ENCODE measurements around the gene BRSK2. TPM values are rescaled to one million over a fixed set of nuclear protein-coding genes. Genes with fewer than 3 reads are reported as not detected.

Gene BRSK2
- total RNA-seq, 2 experiments from 2014 or later, result 0.46 to 0.97 TPM

GRCh38 chr11:1459219-1459575 lies 69.5 kb downstream of the BRSK2 start:
- no peaks in the 10 kb centered on the region for H3K9me3 Mint-ChIP-seq
- no peaks in the 10 kb centered on the region for H3K4me1 Mint-ChIP-seq
- H3K27me3 Mint-ChIP-seq, result no peaks in the 10 kb centered on the region
- H3K4me3 Mint-ChIP-seq, result no peak overlapping the region
- no peaks in the 10 kb centered on the region for H3K36me3 Mint-ChIP-seq
- H3K27ac Mint-ChIP-seq, result no peak overlapping the region
- DNase-seq, result no peak

- no peaks in the 10 kb centered on the region for H3K9me3 Mint-ChIP-seq
- H3K27me3 Mint-ChIP-seq, result no peaks in the 10 kb centered on the region
Measured at GRCh38 chr11:1459764-1460395, 70.1 kb downstream of the BRSK2 start.

GRCh38 chr11:1460396-1460985 lies 70.8 kb downstream of the BRSK2 start:
- no peaks in the 10 kb centered on the region for H3K9me3 Mint-ChIP-seq
- H3K4me3 Mint-ChIP-seq, result no peak overlapping the region
- no peak overlapping the region for H3K27ac Mint-ChIP-seq
- no peaks in the 10 kb centered on the region for H3K27me3 Mint-ChIP-seq
- peaks cover 2% of the 10 kb centered on the region for H3K36me3 Mint-ChIP-seq
- no peak for DNase-seq
- H3K4me1 Mint-ChIP-seq, result no peaks in the 10 kb centered on the region

More at GRCh38 chr11:1459764-1460395, 70.1 kb downstream of the BRSK2 start:
- Mint-ChIP-seq H3K36me3 (no peaks in the 10 kb centered on the region), H3K4me3 (no peak overlapping the region), H3K4me1 (no peaks in the 10 kb centered on the region), H3K27ac (no peak overlapping the region)
- no peak for DNase-seq

GRCh38 chr11:1460986-1461825 lies 71.5 kb downstream of the BRSK2 start:
- no peak overlapping the region for H3K4me3 Mint-ChIP-seq
- no peak overlapping the region for H3K27ac Mint-ChIP-seq

GRCh38 chr11:1461826-1462697 lies 72.3 kb downstream of the BRSK2 start:
- Mint-ChIP-seq H3K4me1 (no peaks in the 10 kb centered on the region), H3K27ac (no peak overlapping the region), H3K36me3 (peaks cover 6% of the 10 kb centered on the region), H3K4me3 (no peak overlapping the region), H3K27me3 (no peaks in the 10 kb centered on the region), H3K9me3 (no peaks in the 10 kb centered on the region)
- DNase-seq, result no peak

More at GRCh38 chr11:1460986-1461825, 71.5 kb downstream of the BRSK2 start:
- Mint-ChIP-seq H3K4me1 (no peaks in the 10 kb centered on the region), H3K36me3 (peaks cover 6% of the 10 kb centered on the region), H3K27me3 (no peaks in the 10 kb centered on the region), H3K9me3 (no peaks in the 10 kb centered on the region)
- no peak for DNase-seq

GRCh38 chr11:1462698-1462975 lies 72.9 kb downstream of the BRSK2 start:
- no peaks in the 10 kb centered on the region for H3K4me1 Mint-ChIP-seq
- no peaks in the 10 kb centered on the region for H3K9me3 Mint-ChIP-seq
- peaks cover 6% of the 10 kb centered on the region for H3K36me3 Mint-ChIP-seq
- H3K4me3 Mint-ChIP-seq, result no peak overlapping the region
- H3K27ac Mint-ChIP-seq, result no peak overlapping the region
- no peaks in the 10 kb centered on the region for H3K27me3 Mint-ChIP-seq
- no peak for DNase-seq

GRCh38 chr11:1463056-1463455 lies 73.3 kb downstream of the BRSK2 start:
- Mint-ChIP-seq H3K36me3 (peaks cover 6% of the 10 kb centered on the region), H3K9me3 (no peaks in the 10 kb centered on the region), H3K4me1 (no peaks in the 10 kb centered on the region), H3K27ac (no peak overlapping the region), H3K27me3 (no peaks in the 10 kb centered on the region), H3K4me3 (no peak overlapping the region)
- no peak for DNase-seq

GRCh38 chr11:1466784-1467183 lies 77.0 kb downstream of the BRSK2 start:
- Mint-ChIP-seq H3K9me3 (no peaks in the 10 kb centered on the region), H3K27ac (no peak overlapping the region), H3K4me1 (no peaks in the 10 kb centered on the region), H3K4me3 (no peak overlapping the region), H3K27me3 (no peaks in the 10 kb centered on the region), H3K36me3 (peaks cover 7% of the 10 kb centered on the region)
- no peak for DNase-seq

- no peak overlapping the region for H3K27ac Mint-ChIP-seq
- H3K9me3 Mint-ChIP-seq, result no peaks in the 10 kb centered on the region
- H3K27me3 Mint-ChIP-seq, result no peaks in the 10 kb centered on the region
- no peak overlapping the region for H3K4me3 Mint-ChIP-seq
- peaks cover 7% of the 10 kb centered on the region for H3K36me3 Mint-ChIP-seq
- no peak for DNase-seq
- H3K4me1 Mint-ChIP-seq, result no peaks in the 10 kb centered on the region
Measured at GRCh38 chr11:1467270-1467669, 77.5 kb downstream of the BRSK2 start.

GRCh38 chr11:1468002-1468401 lies 78.3 kb downstream of the BRSK2 start:
- Mint-ChIP-seq H3K9me3 (no peaks in the 10 kb centered on the region), H3K36me3 (peaks cover 7% of the 10 kb centered on the region), H3K4me1 (no peaks in the 10 kb centered on the region)

GRCh38 chr11:1468473-1469066 lies 78.8 kb downstream of the BRSK2 start:
- H3K9me3 Mint-ChIP-seq, result no peaks in the 10 kb centered on the region
- peaks cover 7% of the 10 kb centered on the region for H3K36me3 Mint-ChIP-seq
- H3K27ac Mint-ChIP-seq, result no peak overlapping the region

More at GRCh38 chr11:1468002-1468401, 78.3 kb downstream of the BRSK2 start:
- no peak for DNase-seq
- Mint-ChIP-seq H3K27ac (no peak overlapping the region), H3K27me3 (no peaks in the 10 kb centered on the region), H3K4me3 (no peak overlapping the region)

GRCh38 chr11:1469287-1469910 lies 79.7 kb downstream of the BRSK2 start:
- Mint-ChIP-seq H3K9me3 (no peaks in the 10 kb centered on the region), H3K4me1 (no peaks in the 10 kb centered on the region), H3K36me3 (peaks cover 7% of the 10 kb centered on the region), H3K27me3 (no peaks in the 10 kb centered on the region), H3K27ac (no peak overlapping the region), H3K4me3 (no peak overlapping the region)
- DNase-seq, result no peak

More at GRCh38 chr11:1468473-1469066, 78.8 kb downstream of the BRSK2 start:
- no peak for DNase-seq
- no peaks in the 10 kb centered on the region for H3K4me1 Mint-ChIP-seq
- H3K27me3 Mint-ChIP-seq, result no peaks in the 10 kb centered on the region
- H3K4me3 Mint-ChIP-seq, result no peak overlapping the region

GRCh38 chr11:1469911-1470680 lies 80.4 kb downstream of the BRSK2 start:
- H3K36me3 Mint-ChIP-seq, result peaks cover 7% of the 10 kb centered on the region
- no peaks in the 10 kb centered on the region for H3K27me3 Mint-ChIP-seq
- H3K4me3 Mint-ChIP-seq, result no peak overlapping the region
- no peak for DNase-seq
- no peak overlapping the region for H3K27ac Mint-ChIP-seq
- H3K4me1 Mint-ChIP-seq, result no peaks in the 10 kb centered on the region
- no peaks in the 10 kb centered on the region for H3K9me3 Mint-ChIP-seq

All from activated naive CD8-positive, alpha-beta T cell treated with anti-CD3 and anti-CD28 coated beads for 36 hours (primary cell).